HCT116 (cell line): Measurements from ENCODE around the gene GNB4.

Experiments used
- EZH2 ChIP-seq: fragments of 200-600 bp; sonication (generic); IDR thresholded peaks from 2 replicates; pipeline ENCODE4 v1.6.1; 2017; ENCODE audit warnings: antibody characterized with exemption, mixed run types
- POLR2A ChIP-seq: IDR thresholded peaks from 2 replicates; pipeline ENCODE4 v1.7.0; 2011; ENCODE audit warnings: borderline replicate concordance; ENCODE audit not compliant: insufficient read depth, insufficient read length; ENCODE audit errors: extremely low read depth
- POLR2AphosphoS5 ChIP-seq: IDR thresholded peaks from 2 replicates; pipeline ENCODE4 v1.6.1; 2011; ENCODE audit warnings: mild to moderate bottlenecking, low read depth, low read length, moderate library complexity
- RAD21 ChIP-seq: IDR thresholded peaks from 2 replicates; pipeline ENCODE4 v1.6.1; 2012; ENCODE audit warnings: low read depth, mild to moderate bottlenecking
- TCF7L2 ChIP-seq: IDR thresholded peaks from 2 replicates; pipeline ENCODE4 v1.7.0; 2011; ENCODE audit warnings: borderline replicate concordance, inconsistent platforms; ENCODE audit not compliant: insufficient read depth, insufficient read length; ENCODE audit errors: extremely low read depth
- ZNF274 ChIP-seq: fragments of 200-500 bp; sonication (Bioruptor generic); IDR thresholded peaks from 2 replicates; pipeline ENCODE4 v1.6.1; 2014; ENCODE audit warnings: mild to moderate bottlenecking, low read depth, low read length, inconsistent platforms
- TF ChIP-seq, protein P1 (sequence below), 3 experiments: fragments of 200-600 bp in 1 of 3; sonication (generic) in 1 of 3; IDR thresholded peaks in 2 of 3; conservative IDR thresholded peaks in 1 of 3; 2 replicates each; pipeline ENCODE4 v1.5.1; 2012 to 2017; ENCODE audit warnings: low read depth in 2 of 3, low read length in 2 of 3, antibody characterized with exemption in 1 of 3, borderline replicate concordance in 1 of 3, control low read depth in 1 of 3, mild to moderate bottlenecking in 1 of 3, mixed read lengths in 1 of 3, mixed run types in 1 of 3, moderate library complexity in 1 of 3; ENCODE audit not compliant: insufficient read depth in 1 of 3
- TF ChIP-seq, protein P2 (sequence below): IDR thresholded peaks from 2 replicates; pipeline ENCODE4 v1.6.1; 2011; ENCODE audit warnings: mild to moderate bottlenecking, low read length, moderate library complexity; ENCODE audit not compliant: insufficient replicate concordance; ENCODE audit errors: extremely low read depth
- TF ChIP-seq, protein P3 (sequence below): IDR thresholded peaks from 2 replicates; pipeline ENCODE4 v1.6.1; 2012; ENCODE audit warnings: low read depth
- TF ChIP-seq, protein P4 (sequence below): IDR thresholded peaks from 2 replicates; pipeline ENCODE4 v1.6.1; 2012

DNA sequence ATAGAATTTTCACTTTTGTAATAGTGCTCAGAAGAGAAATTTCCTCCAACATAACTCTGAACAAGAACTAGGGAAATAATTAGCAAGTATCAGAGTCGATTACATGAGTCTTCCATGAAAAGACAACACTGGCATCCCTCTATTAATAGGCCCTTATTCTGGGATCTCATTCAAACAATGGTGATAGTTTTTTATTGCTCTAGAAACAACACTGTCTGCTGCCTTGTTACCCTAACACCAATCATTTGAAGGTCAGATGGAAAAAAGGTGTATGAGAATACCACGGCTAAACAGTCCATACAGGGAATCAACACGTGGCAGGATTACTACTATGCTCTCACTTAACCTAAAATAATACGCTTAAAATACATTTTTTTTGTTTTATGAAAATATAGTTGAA, 35.9 kb downstream of the GNB4 start:
- TF ChIP-seq ZNF274 (no peak), POLR2A (no peak), POLR2AphosphoS5 (no peak), RAD21 (no peak), TCF7L2 (no peak), EZH2 (no peak)
- TF ChIP-seq, protein P1, sequence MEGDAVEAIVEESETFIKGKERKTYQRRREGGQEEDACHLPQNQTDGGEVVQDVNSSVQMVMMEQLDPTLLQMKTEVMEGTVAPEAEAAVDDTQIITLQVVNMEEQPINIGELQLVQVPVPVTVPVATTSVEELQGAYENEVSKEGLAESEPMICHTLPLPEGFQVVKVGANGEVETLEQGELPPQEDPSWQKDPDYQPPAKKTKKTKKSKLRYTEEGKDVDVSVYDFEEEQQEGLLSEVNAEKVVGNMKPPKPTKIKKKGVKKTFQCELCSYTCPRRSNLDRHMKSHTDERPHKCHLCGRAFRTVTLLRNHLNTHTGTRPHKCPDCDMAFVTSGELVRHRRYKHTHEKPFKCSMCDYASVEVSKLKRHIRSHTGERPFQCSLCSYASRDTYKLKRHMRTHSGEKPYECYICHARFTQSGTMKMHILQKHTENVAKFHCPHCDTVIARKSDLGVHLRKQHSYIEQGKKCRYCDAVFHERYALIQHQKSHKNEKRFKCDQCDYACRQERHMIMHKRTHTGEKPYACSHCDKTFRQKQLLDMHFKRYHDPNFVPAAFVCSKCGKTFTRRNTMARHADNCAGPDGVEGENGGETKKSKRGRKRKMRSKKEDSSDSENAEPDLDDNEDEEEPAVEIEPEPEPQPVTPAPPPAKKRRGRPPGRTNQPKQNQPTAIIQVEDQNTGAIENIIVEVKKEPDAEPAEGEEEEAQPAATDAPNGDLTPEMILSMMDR (IDR thresholded peaks at IDR 0.05 in 2 of 3, conservative IDR thresholded peaks at IDR 0.05 in 1 of 3; ENCODE audit: borderline replicate concordance in 1 of 3, insufficient read depth in 1 of 3, low read depth in 2 of 3, low read length in 2 of 3), result no peak
- TF ChIP-seq, protein P2, sequence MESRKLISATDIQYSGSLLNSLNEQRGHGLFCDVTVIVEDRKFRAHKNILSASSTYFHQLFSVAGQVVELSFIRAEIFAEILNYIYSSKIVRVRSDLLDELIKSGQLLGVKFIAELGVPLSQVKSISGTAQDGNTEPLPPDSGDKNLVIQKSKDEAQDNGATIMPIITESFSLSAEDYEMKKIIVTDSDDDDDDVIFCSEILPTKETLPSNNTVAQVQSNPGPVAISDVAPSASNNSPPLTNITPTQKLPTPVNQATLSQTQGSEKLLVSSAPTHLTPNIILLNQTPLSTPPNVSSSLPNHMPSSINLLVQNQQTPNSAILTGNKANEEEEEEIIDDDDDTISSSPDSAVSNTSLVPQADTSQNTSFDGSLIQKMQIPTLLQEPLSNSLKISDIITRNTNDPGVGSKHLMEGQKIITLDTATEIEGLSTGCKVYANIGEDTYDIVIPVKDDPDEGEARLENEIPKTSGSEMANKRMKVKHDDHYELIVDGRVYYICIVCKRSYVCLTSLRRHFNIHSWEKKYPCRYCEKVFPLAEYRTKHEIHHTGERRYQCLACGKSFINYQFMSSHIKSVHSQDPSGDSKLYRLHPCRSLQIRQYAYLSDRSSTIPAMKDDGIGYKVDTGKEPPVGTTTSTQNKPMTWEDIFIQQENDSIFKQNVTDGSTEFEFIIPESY, result no peak
- TF ChIP-seq, protein P3, sequence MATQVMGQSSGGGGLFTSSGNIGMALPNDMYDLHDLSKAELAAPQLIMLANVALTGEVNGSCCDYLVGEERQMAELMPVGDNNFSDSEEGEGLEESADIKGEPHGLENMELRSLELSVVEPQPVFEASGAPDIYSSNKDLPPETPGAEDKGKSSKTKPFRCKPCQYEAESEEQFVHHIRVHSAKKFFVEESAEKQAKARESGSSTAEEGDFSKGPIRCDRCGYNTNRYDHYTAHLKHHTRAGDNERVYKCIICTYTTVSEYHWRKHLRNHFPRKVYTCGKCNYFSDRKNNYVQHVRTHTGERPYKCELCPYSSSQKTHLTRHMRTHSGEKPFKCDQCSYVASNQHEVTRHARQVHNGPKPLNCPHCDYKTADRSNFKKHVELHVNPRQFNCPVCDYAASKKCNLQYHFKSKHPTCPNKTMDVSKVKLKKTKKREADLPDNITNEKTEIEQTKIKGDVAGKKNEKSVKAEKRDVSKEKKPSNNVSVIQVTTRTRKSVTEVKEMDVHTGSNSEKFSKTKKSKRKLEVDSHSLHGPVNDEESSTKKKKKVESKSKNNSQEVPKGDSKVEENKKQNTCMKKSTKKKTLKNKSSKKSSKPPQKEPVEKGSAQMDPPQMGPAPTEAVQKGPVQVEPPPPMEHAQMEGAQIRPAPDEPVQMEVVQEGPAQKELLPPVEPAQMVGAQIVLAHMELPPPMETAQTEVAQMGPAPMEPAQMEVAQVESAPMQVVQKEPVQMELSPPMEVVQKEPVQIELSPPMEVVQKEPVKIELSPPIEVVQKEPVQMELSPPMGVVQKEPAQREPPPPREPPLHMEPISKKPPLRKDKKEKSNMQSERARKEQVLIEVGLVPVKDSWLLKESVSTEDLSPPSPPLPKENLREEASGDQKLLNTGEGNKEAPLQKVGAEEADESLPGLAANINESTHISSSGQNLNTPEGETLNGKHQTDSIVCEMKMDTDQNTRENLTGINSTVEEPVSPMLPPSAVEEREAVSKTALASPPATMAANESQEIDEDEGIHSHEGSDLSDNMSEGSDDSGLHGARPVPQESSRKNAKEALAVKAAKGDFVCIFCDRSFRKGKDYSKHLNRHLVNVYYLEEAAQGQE, result no peak
- TF ChIP-seq, protein P4, sequence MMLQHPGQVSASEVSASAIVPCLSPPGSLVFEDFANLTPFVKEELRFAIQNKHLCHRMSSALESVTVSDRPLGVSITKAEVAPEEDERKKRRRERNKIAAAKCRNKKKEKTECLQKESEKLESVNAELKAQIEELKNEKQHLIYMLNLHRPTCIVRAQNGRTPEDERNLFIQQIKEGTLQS, result no peak
